ENCODE data around the gene NFIB.

GRCh38 chr9:14051419-14051818 lies 262.5 kb downstream of the NFIB start:
- TF ChIP-seq CTCF (IDR thresholded peaks at IDR 0.05), result no peak
- no peak for TF ChIP-seq ZFX (IDR thresholded peaks at IDR 0.05; ENCODE audit: borderline replicate concordance)

Data from 22Rv1 (cell line).